PC-3 (cell line): ENCODE measurements around the gene NCOR2. TPM values are rescaled to one million over a fixed set of nuclear protein-coding genes. Genes with fewer than 3 reads are reported as not detected.

ENCODE experiments used
- ATAC-seq: fragments of 200-7000 bp; cut with Tn5 transposase; 2 replicates; pipeline ENCODE4 v1.9.1; 2020; ENCODE audit warnings: mild to moderate bottlenecking, moderate library complexity
- BruUV-seq: library from RNA; stranded (reverse); fragments of 400-500 nt; replicated peaks from 2 replicates; lab custom pipeline; 2021; lab: Mats Ljungman, UMichigan
- CTCF ChIA-PET: fragments of 300-600 bp; sonication (Branson Sonifier 250); formaldehyde crosslinking; loops from one replicate; lab custom pipeline; 2022; ENCODE audit warnings: antibody characterized with exemption; lab: Charles Lee
- POLR2A ChIA-PET: fragments of 300-600 bp; sonication (Branson Sonifier 250); formaldehyde crosslinking; loops from one replicate; lab custom pipeline; 2022; ENCODE audit warnings: antibody characterized with exemption; ENCODE audit not compliant: unreplicated experiment; lab: Charles Lee
- DNase-seq: peaks from one replicate; pipeline ENCODE4 v3.0.0-alpha.2; 2015
- H2AFZ ChIP-seq: fragments of 300-600 bp; sonication (generic); 2 replicates; pipeline ENCODE4 v1.6.0; 2016; ENCODE audit warnings: antibody characterized with exemption, low read length
- H3F3A ChIP-seq: fragments of 300-600 bp; sonication (generic); one replicate; pipeline ENCODE4 v1.6.0; 2017; ENCODE audit warnings: antibody characterized with exemption, low read length, control low read depth, mild to moderate bottlenecking; ENCODE audit not compliant: unreplicated experiment
- H3K27ac ChIP-seq: fragments of 300-600 bp; sonication (generic); 2 replicates; pipeline ENCODE4 v1.5.1; 2016; ENCODE audit warnings: mild to moderate bottlenecking, low read length
- H3K27me3 ChIP-seq: fragments of 300-600 bp; sonication (generic); 2 replicates; pipeline ENCODE4 v1.6.1; 2016; ENCODE audit warnings: low read length, mixed read lengths
- H3K36me3 ChIP-seq: fragments of 300-600 bp; sonication (generic); 2 replicates; pipeline ENCODE4 v1.6.1; 2016; ENCODE audit warnings: low read depth, mixed run types, low read length, mixed read lengths
- H3K4me1 ChIP-seq: fragments of 300-600 bp; sonication (generic); 2 replicates; pipeline ENCODE4 v1.5.1; 2016; ENCODE audit warnings: low read length; ENCODE audit not compliant: insufficient read depth
- H3K4me2 ChIP-seq: fragments of 300-600 bp; sonication (generic); 2 replicates; pipeline ENCODE4 v1.6.0; 2016; ENCODE audit warnings: low read length
- H3K4me3 ChIP-seq: fragments of 300-600 bp; sonication (generic); 2 replicates; pipeline ENCODE4 v1.5.1; 2016; ENCODE audit warnings: mild to moderate bottlenecking, low read length, mixed read lengths
- H3K79me2 ChIP-seq: fragments of 300-600 bp; sonication (generic); 2 replicates; pipeline ENCODE4 v1.6.1; 2017; ENCODE audit warnings: low read length, mixed read lengths
- H3K9ac ChIP-seq: fragments of 300-600 bp; sonication (generic); 2 replicates; pipeline ENCODE4 v1.6.0; 2016; ENCODE audit warnings: mild to moderate bottlenecking, low read length
- H3K9me2 ChIP-seq: fragments of 300-600 bp; sonication (generic); replicated peaks from 2 replicates; pipeline ENCODE4 v1.6.1; 2016; ENCODE audit warnings: mixed run types, low read length, mixed read lengths
- H3K9me3 ChIP-seq: fragments of 300-600 bp; sonication (generic); 2 replicates; pipeline ENCODE4 v1.6.1; 2016; ENCODE audit warnings: low read length, mixed read lengths
- H4K20me1 ChIP-seq: fragments of 300-600 bp; sonication (generic); 2 replicates; pipeline ENCODE4 v1.6.1; 2016; ENCODE audit warnings: low read length, mixed read lengths
- CTCF ChIP-seq: fragments of 300-600 bp; sonication (generic); conservative IDR thresholded peaks from 2 replicates; pipeline ENCODE4 v1.5.1; 2017; ENCODE audit warnings: antibody characterized with exemption, low read depth, mild to moderate bottlenecking, low read length
- EZH2 ChIP-seq: fragments of 300-600 bp; sonication (generic); IDR thresholded peaks from one replicate; pipeline ENCODE4 v1.6.1; 2017; ENCODE audit warnings: antibody characterized with exemption, mild to moderate bottlenecking, low read length; ENCODE audit not compliant: unreplicated experiment
- EZH2phosphoT487 ChIP-seq: fragments of 300-600 bp; sonication (generic); IDR thresholded peaks from 2 replicates; pipeline ENCODE4 v1.6.1; 2018; ENCODE audit warnings: mild to moderate bottlenecking, antibody characterized with exemption, low read length, borderline replicate concordance
- intact Hi-C: fragments of 100-400 bp; cut with micrococcal nuclease; formaldehyde crosslinking; loops from 2 replicates; pipeline ENCODE4 v1.9.0; 2023
- total RNA-seq: library from RNA; depleted of rRNA; stranded (reverse); fragments of >200 nt; gene quantifications from 2 replicates; pipeline ENCODE4 v1.2.3, GENCODE V29; 2014

The NCOR2 gene
- total RNA-seq, 1 experiment from 2014 or later, result 117 TPM

DNA sequence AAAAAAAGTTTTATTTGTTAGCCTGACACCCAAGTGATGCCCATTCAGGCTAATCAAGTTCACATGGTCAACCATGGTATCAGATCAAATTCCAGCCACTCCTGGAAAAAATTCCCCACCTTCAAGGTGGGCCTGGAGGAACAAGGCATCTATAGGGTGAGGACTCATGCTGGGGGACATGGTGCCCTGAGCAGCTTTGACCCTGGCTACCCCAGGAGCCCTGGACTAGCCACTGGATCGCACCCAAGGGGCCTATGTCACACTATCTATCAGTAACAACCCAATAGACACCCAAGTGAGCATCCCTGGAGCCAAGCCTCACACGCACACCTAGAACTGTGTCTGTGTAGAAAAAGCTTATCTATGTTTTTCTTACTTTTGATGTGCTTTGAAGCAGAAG lies 4.1 kb upstream of the NCOR2 start:
- no peak overlapping the region for H3K27ac ChIP-seq
- ChIA-PET CTCF (no interaction called here), POLR2A (no interaction called here)
- intact Hi-C loops, result no loop called here
- no peaks in the 10 kb centered on the region for H3F3A ChIP-seq
- 0 out of 2 replicates have a peak, but pooled peaks cover 4% of the 10 kb centered on the region for H3K4me1 ChIP-seq
- no peaks in the 10 kb centered on the region for H3K27me3 ChIP-seq
- TF ChIP-seq EZH2, result no peak
- TF ChIP-seq EZH2phosphoT487, result no peak
- no peak for TF ChIP-seq CTCF
- DNase-seq (no peak), ATAC-seq (no peak)
- H4K20me1 ChIP-seq, result no peaks in the 10 kb centered on the region
- no TSS peak for BruUV-seq
- no peak overlapping the region for H2AFZ ChIP-seq
- no peak overlapping the region for H3K4me3 ChIP-seq
- H3K9me2 ChIP-seq, result no peaks in the 10 kb centered on the region
- H3K79me2 ChIP-seq, result peaks cover 6% of the 10 kb centered on the region
- H3K36me3 ChIP-seq, result no peaks in the 10 kb centered on the region
- H3K9me3 ChIP-seq, result no peaks in the 10 kb centered on the region
- no peak overlapping the region for H3K9ac ChIP-seq
- H3K4me2 ChIP-seq, result no peak overlapping the region

- Histone ChIP-seq H3K36me3 (no peaks in the 10 kb centered on the region), H3K79me2 (peaks cover 13% of the 10 kb centered on the region), H2AFZ (no peak overlapping the region), H3K27ac (no peak overlapping the region), H3K9me2 (no peaks in the 10 kb centered on the region), H3F3A (no peaks in the 10 kb centered on the region), H3K4me3 (no peak overlapping the region), H3K4me2 (no peak overlapping the region), H3K9ac (no peak overlapping the region), H3K4me1 (0 out of 2 replicates have a peak, but pooled peaks cover 4% of the 10 kb centered on the region), H3K27me3 (no peaks in the 10 kb centered on the region), H4K20me1 (peaks cover 2% of the 10 kb centered on the region; the same call in 1 of the 2 replicates), H3K9me3 (no peaks in the 10 kb centered on the region)
- ChIA-PET CTCF (no interaction called here), POLR2A (no interaction called here)
- intact Hi-C loops, result no loop called here
- DNase-seq (no peak), ATAC-seq (no peak)
- TF ChIP-seq EZH2, result no peak
- TF ChIP-seq CTCF, result no peak
- TF ChIP-seq EZH2phosphoT487, result no peak
- BruUV-seq, result no TSS peak
These were observed 3.4 kb upstream of the NCOR2 start for GRCh38 chr12:124570810-124571209.

DNA sequence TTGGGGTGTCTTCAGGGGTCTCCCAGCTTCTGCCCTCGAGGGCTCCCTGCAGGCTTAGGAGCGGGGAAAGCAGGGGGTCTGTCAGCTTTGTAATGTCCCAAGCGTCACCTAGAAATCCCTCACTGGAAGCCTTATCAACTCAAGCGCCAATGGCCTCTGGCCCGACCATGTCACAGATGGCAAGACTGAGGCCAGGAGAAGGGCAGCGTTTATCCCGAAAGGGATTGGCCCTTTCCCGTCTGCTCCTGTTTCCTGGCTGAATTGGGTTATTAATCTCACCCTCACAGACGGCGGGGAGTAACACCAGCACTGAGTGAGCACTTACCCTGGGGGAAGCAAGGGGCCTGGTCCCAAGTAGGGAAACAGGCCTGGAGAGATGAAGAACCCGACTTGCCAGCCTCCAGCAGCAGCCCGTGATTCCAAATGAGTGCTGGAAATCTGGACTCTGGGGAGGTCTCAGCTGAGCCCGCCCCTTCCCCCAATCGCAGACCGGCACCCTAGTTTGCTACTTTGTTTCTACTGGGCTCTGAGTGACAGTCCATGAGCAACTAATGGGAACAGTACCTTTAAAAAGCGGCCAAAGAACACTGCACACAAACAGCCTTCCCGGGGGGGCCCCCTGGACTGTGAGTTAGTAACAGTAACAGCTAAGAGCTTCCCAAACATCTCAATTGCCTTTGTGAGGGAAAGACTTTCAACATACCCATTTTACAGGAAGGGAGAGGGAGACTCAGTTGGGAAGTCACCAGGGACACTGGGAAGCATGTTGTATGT lies 2.1 kb upstream of the NCOR2 start:
- no peak overlapping the region for H2AFZ ChIP-seq
- intact Hi-C loops, result loop anchor here (2.0 to 5.0 kb wide), 5 partner anchors 39 to 202 kb away; no protein-coding TSS in a partner anchor
- CTCF ChIA-PET, result no interaction called here
- no peak overlapping the region for H3K27ac ChIP-seq
- no peak for DNase-seq
- H3F3A ChIP-seq, result no peaks in the 10 kb centered on the region
- POLR2A ChIA-PET, result no interaction called here
- H3K79me2 ChIP-seq, result peaks cover 26% of the 10 kb centered on the region
- H3K4me2 ChIP-seq, result no peak overlapping the region
- no peaks in the 10 kb centered on the region for H3K9me3 ChIP-seq
- ATAC-seq, result no peak
- H3K9ac ChIP-seq, result no peak overlapping the region
- H3K27me3 ChIP-seq, result no peaks in the 10 kb centered on the region
- H4K20me1 ChIP-seq, result peaks cover 12% of the 10 kb centered on the region
- no peaks in the 10 kb centered on the region for H3K36me3 ChIP-seq
- H3K9me2 ChIP-seq, result no peaks in the 10 kb centered on the region
- TF ChIP-seq CTCF, result no peak
- TF ChIP-seq EZH2phosphoT487, result no peak
- no peak for TF ChIP-seq EZH2
- H3K4me1 ChIP-seq, result 0 out of 2 replicates have a peak, but pooled peaks cover 8% of the 10 kb centered on the region
- BruUV-seq, result no TSS peak
- H3K4me3 ChIP-seq, result no peak overlapping the region
